Limb (tissue), 2 donors: ENCODE results near the gene IGFL2.
"Not testable (repeated sequence)": the region's sequence is repeated elsewhere in the genome, so short reads cannot be mapped to it uniquely, and the experiment has no call there.

Source experiments
- DNase-seq, 2 donors: peaks; one replicate each; pipeline ENCODE4 v3.0.0-alpha.2; 2016; ENCODE audit errors: extremely low spot score in 2 of 2

The IGFL2 gene

GRCh38 chr19:46207858-46208257 lies 59.8 kb downstream of the IGFL2 start:
- DNase-seq = not testable (repeated sequence)

- DNase-seq = no peak
Measured at GRCh38 chr19:46209051-46209450, 61.0 kb downstream of the IGFL2 start.

DNA sequence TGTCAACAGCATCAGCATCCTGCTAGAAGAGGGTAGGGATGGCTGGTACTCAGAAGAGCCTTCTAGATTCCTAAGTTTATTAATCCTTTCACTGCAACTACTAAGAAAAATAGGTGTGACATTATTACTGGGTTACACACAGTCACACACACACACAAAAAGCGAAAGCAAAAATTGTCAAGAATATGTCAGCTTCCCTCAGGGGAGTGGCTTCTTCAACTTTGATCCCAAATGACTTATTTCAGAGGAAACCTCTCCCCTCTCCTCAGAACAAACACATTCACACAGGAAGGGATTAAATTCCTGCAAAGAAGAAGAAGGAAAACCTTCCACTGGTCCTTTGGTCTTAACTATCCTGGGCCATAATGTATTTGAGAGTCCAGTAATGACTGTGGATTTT lies 61.4 kb downstream of the IGFL2 start:
- DNase-seq = no peak

DNA sequence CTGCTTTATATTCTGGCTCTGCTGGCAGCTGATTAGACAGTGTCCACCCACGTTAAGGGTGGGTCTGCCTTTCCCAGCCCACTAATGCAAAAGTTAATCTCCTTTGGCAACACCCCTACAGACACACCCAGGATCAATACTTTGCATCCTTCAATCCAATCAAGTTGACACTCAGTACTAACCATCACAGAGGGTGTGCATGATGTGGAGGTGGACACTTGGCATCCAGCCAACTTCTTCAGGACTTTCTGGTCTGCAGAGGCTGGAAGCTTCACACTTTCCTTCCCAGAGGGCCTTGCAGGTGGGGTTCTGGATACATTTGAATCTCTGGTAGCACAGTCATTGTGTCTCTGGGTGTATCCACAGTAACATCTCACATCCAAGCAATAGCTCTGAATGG lies 62.6 kb downstream of the IGFL2 start:
- DNase-seq = no peak
